Natural killer cell treated with Interleukin-12 subunit alpha and Interleukin-12 subunit beta and Interleukin-15 and Interleukin-18, amount 100 ng/mL, for 72 hours (primary cell): ENCODE data around the gene SMARCB1. TPM values are rescaled to one million over a fixed set of nuclear protein-coding genes. Genes with fewer than 3 reads are reported as not detected.
A peak's percentile ranks its signal among the peaks of the same experiment; 100 is the strongest.

Experiments
- ATAC-seq, 2 donors: fragments of 150-1000 bp; cut with Tn5 transposase in 1 of 2; sonication (Bioruptor Pico), chemical (Tn5 transposase) in 1 of 2; 2 replicates each; pipeline ENCODE4 v1.10.0; 2021
- DNase-seq: peaks from one replicate; pipeline ENCODE4 v3.0.0; 2022; ENCODE audit warnings: low spot score
- H3K27ac Mint-ChIP-seq, 2 donors: 1 replicate in 1 of 2; 2 replicates in 1 of 2; pipeline ENCODE4 v1.8.0; 2022; ENCODE audit warnings: mixed read lengths in 2 of 2, mild to moderate bottlenecking in 1 of 2, moderate library complexity in 1 of 2
- H3K27me3 Mint-ChIP-seq, 2 donors: 1 replicate in 1 of 2; 2 replicates in 1 of 2; pipeline ENCODE4 v1.8.0; 2022; ENCODE audit warnings: mixed read lengths in 2 of 2
- H3K36me3 Mint-ChIP-seq: one replicate; pipeline ENCODE4 v1.8.0; 2022; ENCODE audit warnings: mixed read lengths
- H3K4me1 Mint-ChIP-seq, 2 donors: 1 replicate in 1 of 2; 2 replicates in 1 of 2; pipeline ENCODE4 v1.8.0; 2022; ENCODE audit warnings: low read depth in 2 of 2, mixed read lengths in 2 of 2, mild to moderate bottlenecking in 1 of 2
- H3K4me3 Mint-ChIP-seq: one replicate; pipeline ENCODE4 v1.8.0; 2022; ENCODE audit warnings: mixed read lengths
- H3K9me3 Mint-ChIP-seq: 2 replicates; pipeline ENCODE4 v1.8.0; 2022; ENCODE audit warnings: mixed read lengths
- total RNA-seq, 2 donors: library from RNA; stranded (reverse); gene quantifications; one replicate each; pipeline ENCODE4 v1.2.3, GENCODE V29; 2022

Gene SMARCB1
- total RNA-seq, 2 donors from 2014 or later, result 70.5 to 105 TPM

GRCh38 chr22:23877566-23877965, 90.8 kb downstream of the SMARCB1 start:
- Mint-ChIP-seq H3K27me3 (no peaks in the 10 kb centered on the region), H3K4me1 (no peaks in the 10 kb centered on the region), H3K4me3 (no peak overlapping the region), H3K9me3 (no peaks in the 10 kb centered on the region), H3K36me3 (no peaks in the 10 kb centered on the region), H3K27ac (no peak overlapping the region)
- ATAC-seq, result no peak
- DNase-seq, result no peak

- no peaks in the 10 kb centered on the region for H3K36me3 Mint-ChIP-seq
- no peak overlapping the region for H3K4me3 Mint-ChIP-seq
- H3K4me1 Mint-ChIP-seq, result no peaks in the 10 kb centered on the region
- H3K27me3 Mint-ChIP-seq, result no peaks in the 10 kb centered on the region
- H3K9me3 Mint-ChIP-seq, result no peaks in the 10 kb centered on the region
- DNase-seq, result no peak
- no peak for ATAC-seq
- no peak overlapping the region for H3K27ac Mint-ChIP-seq
These were observed 91.5 kb downstream of the SMARCB1 start for GRCh38 chr22:23878219-23878618.

GRCh38 chr22:23882370-23882769, 95.6 kb downstream of the SMARCB1 start:
- DNase-seq, result peak; percentile 54
- H3K4me1 Mint-ChIP-seq, result no peaks in the 10 kb centered on the region
- H3K4me3 Mint-ChIP-seq, result no peak overlapping the region
- no peak for ATAC-seq
- H3K9me3 Mint-ChIP-seq, result no peaks in the 10 kb centered on the region
- H3K27me3 Mint-ChIP-seq, result no peaks in the 10 kb centered on the region
- no peak overlapping the region for H3K27ac Mint-ChIP-seq
- no peaks in the 10 kb centered on the region for H3K36me3 Mint-ChIP-seq

- no peaks in the 10 kb centered on the region for H3K36me3 Mint-ChIP-seq
- no peaks in the 10 kb centered on the region for H3K4me1 Mint-ChIP-seq
- H3K9me3 Mint-ChIP-seq, result no peaks in the 10 kb centered on the region
- no peak overlapping the region for H3K4me3 Mint-ChIP-seq
- ATAC-seq, result peak in 1 of 2 donors; percentile 36
- H3K27me3 Mint-ChIP-seq, result no peaks in the 10 kb centered on the region
- H3K27ac Mint-ChIP-seq, result no peak overlapping the region
- DNase-seq, result peak; percentile 46
These were observed 96.9 kb downstream of the SMARCB1 start for GRCh38 chr22:23883658-23884057.

GRCh38 chr22:23884140-23884539, 97.4 kb downstream of the SMARCB1 start:
- Mint-ChIP-seq H3K9me3 (no peaks in the 10 kb centered on the region), H3K27me3 (no peaks in the 10 kb centered on the region), H3K4me3 (no peak overlapping the region), H3K4me1 (no peaks in the 10 kb centered on the region), H3K36me3 (no peaks in the 10 kb centered on the region), H3K27ac (no peak overlapping the region)
- peak in 1 of 2 donors; percentile 18 for ATAC-seq
- DNase-seq, result peak; percentile 44

Other genes starting within 250 kb of the SMARCB1 start
- gene IGLL1, start 206.7 kb upstream of the SMARCB1 start, total RNA-seq, result not detected
- gene DRICH1, start 154.6 kb upstream of the SMARCB1 start, total RNA-seq, result 1 to 10 TPM; 1.5 to 2.0 TPM
- 10 to 100 TPM in 1 of 2 donors, 1 to 10 TPM in 1; 6.5 to 10.2 TPM for gene RGL4, start 96.0 kb upstream of the SMARCB1 start, total RNA-seq
- gene ZNF70, start 35.9 kb upstream of the SMARCB1 start, total RNA-seq, result 1 to 10 TPM; 5.9 to 8.8 TPM
- under 1 TPM in 1 of 2 donors, not detected in 1; 0.52 TPM for gene VPREB3, start 32.5 kb upstream of the SMARCB1 start, total RNA-seq
- under 1 TPM; 0.83 to 0.86 TPM for gene C22orf15, start 24.0 kb upstream of the SMARCB1 start, total RNA-seq
- 100 to 1,000 TPM in 1 of 2 donors, 10 to 100 TPM in 1; 50.7 to 135 TPM for gene CHCHD10, start 19.0 kb upstream of the SMARCB1 start, total RNA-seq
- under 1 TPM in 1 of 2 donors, not detected in 1; 0.50 TPM for gene MMP11, start 14.1 kb upstream of the SMARCB1 start, total RNA-seq
- 10 to 100 TPM in 1 of 2 donors, 1 to 10 TPM in 1; 4.7 to 14.3 TPM for gene DERL3, start 52.0 kb downstream of the SMARCB1 start, total RNA-seq
- 10 to 100 TPM in 1 of 2 donors, 1 to 10 TPM in 1; 6.8 to 12.5 TPM for gene SLC2A11, start 70.9 kb downstream of the SMARCB1 start, total RNA-seq
- gene MIF, start 107.4 kb downstream of the SMARCB1 start, total RNA-seq, result 100 to 1,000 TPM; 495 to 579 TPM
- gene GSTT2B, start 174.2 kb downstream of the SMARCB1 start, total RNA-seq, result not detected
- gene DDTL, start 179.9 kb downstream of the SMARCB1 start, total RNA-seq, result 1 to 10 TPM in 1 of 2 donors, not detected in 1; 8.0 TPM
- 100 to 1,000 TPM in 1 of 2 donors, 10 to 100 TPM in 1; 97.4 to 127 TPM for gene DDT, start 187.5 kb downstream of the SMARCB1 start, total RNA-seq
- under 1 TPM in 1 of 2 donors, not detected in 1; 0.47 TPM for gene GSTT2, start 193.2 kb downstream of the SMARCB1 start, total RNA-seq
- not detected for gene GSTT4, start 218.5 kb downstream of the SMARCB1 start, total RNA-seq
- gene CABIN1, start 224.3 kb downstream of the SMARCB1 start, total RNA-seq, result 100 to 1,000 TPM in 1 of 2 donors, 10 to 100 TPM in 1; 98.3 to 132 TPM